Measurements from ENCODE around the gene OPN5.

The OPN5 gene

GRCh38 chr6:47788498-47788884 lies 6.7 kb downstream of the OPN5 start:
- DNase-seq (ENCODE audit: low read depth), result no peak

GRCh38 chr6:47789553-47789952 lies 7.7 kb downstream of the OPN5 start:
- no peak for DNase-seq (ENCODE audit: low read depth)

- no peak for DNase-seq (ENCODE audit: low read depth)
Observed at GRCh38 chr6:47792216-47792733, 10.4 kb downstream of the OPN5 start.

GRCh38 chr6:47794577-47795135 lies 12.8 kb downstream of the OPN5 start:
- DNase-seq (ENCODE audit: low read depth), result no peak

GRCh38 chr6:47801984-47802383 lies 20.2 kb downstream of the OPN5 start:
- no peak for DNase-seq (ENCODE audit: low read depth)

GRCh38 chr6:47804821-47805220 lies 23.0 kb downstream of the OPN5 start:
- no peak for DNase-seq (ENCODE audit: low read depth)

- no peak for DNase-seq (ENCODE audit: low read depth)
Observed at GRCh38 chr6:47809873-47810272, 28.0 kb downstream of the OPN5 start.

- DNase-seq (ENCODE audit: low read depth), result no peak
Observed at GRCh38 chr6:47810885-47811284, 29.1 kb downstream of the OPN5 start.

- no peak for DNase-seq (ENCODE audit: low read depth)
Observed at GRCh38 chr6:47811443-47811842, 29.6 kb downstream of the OPN5 start.

- DNase-seq (ENCODE audit: low read depth), result no peak
Observed at GRCh38 chr6:47817749-47818148, 35.9 kb downstream of the OPN5 start.

- DNase-seq (ENCODE audit: low read depth), result no peak
Observed at GRCh38 chr6:47819461-47819860, 37.6 kb downstream of the OPN5 start.

- no peak for DNase-seq (ENCODE audit: low read depth)
Observed at GRCh38 chr6:47822856-47823554, 41.2 kb downstream of the OPN5 start.

- DNase-seq (ENCODE audit: low read depth), result no peak
Observed at GRCh38 chr6:47832386-47833100, 50.7 kb downstream of the OPN5 start.

- no peak for DNase-seq (ENCODE audit: low read depth)
Observed at GRCh38 chr6:47834196-47834595, 52.4 kb downstream of the OPN5 start.

GRCh38 chr6:47836046-47836445 lies 54.2 kb downstream of the OPN5 start:
- no peak for DNase-seq (ENCODE audit: low read depth)

- DNase-seq (ENCODE audit: low read depth), result no peak
Observed at GRCh38 chr6:47836639-47837038, 54.8 kb downstream of the OPN5 start.

GRCh38 chr6:47839645-47840044 lies 57.8 kb downstream of the OPN5 start:
- DNase-seq (ENCODE audit: low read depth), result no peak

GRCh38 chr6:47844881-47845280 lies 63.0 kb downstream of the OPN5 start:
- no peak for DNase-seq (ENCODE audit: low read depth)

GRCh38 chr6:47846752-47847151 lies 64.9 kb downstream of the OPN5 start:
- no peak for DNase-seq (ENCODE audit: low read depth)

GRCh38 chr6:47851091-47851490 lies 69.3 kb downstream of the OPN5 start:
- DNase-seq (ENCODE audit: low read depth), result no peak

GRCh38 chr6:47852727-47853126 lies 70.9 kb downstream of the OPN5 start:
- no peak for DNase-seq (ENCODE audit: low read depth)

GRCh38 chr6:47853766-47854165 lies 71.9 kb downstream of the OPN5 start:
- DNase-seq (ENCODE audit: low read depth), result no peak

GRCh38 chr6:47854971-47855370 lies 73.1 kb downstream of the OPN5 start:
- DNase-seq (ENCODE audit: low read depth), result no peak

Data from GM04504 (cell line).